Activated CD4-positive, alpha-beta T cell treated with anti-CD3 and anti-CD28 coated beads, Interleukin-2, amount 50 U/mL, for 4 hours (primary cell): ENCODE data around the gene PRCP.
"Not testable (repeated sequence)": the region's sequence is repeated elsewhere in the genome, so short reads cannot be mapped to it uniquely, and the experiment has no call there.

ENCODE experiments used
- DNase-seq, 2 experiments: peaks; one replicate each; pipeline ENCODE4 v3.0.0-alpha.2; 2020

Gene PRCP

GRCh38 chr11:82900277-82901164 is at the start of gene PRCP:
Gene PRCP (minus strand): TSS chr11:82900430. CDS start chr11:82900402, 28 bp downstream.
- DNase-seq: peak; percentile 91

- no peak for DNase-seq
Observed at GRCh38 chr11:82949352-82949751, 49.1 kb upstream of the PRCP start.

GRCh38 chr11:82945682-82946081 is 45.5 kb upstream of the PRCP start:
- no peak for DNase-seq

- not testable (repeated sequence) for DNase-seq
Observed at GRCh38 chr11:82945041-82945440, 44.8 kb upstream of the PRCP start.

GRCh38 chr11:82944198-82944597 is 44.0 kb upstream of the PRCP start:
- no peak for DNase-seq

GRCh38 chr11:82943430-82943829 is 43.2 kb upstream of the PRCP start:
- DNase-seq: not testable (repeated sequence)

GRCh38 chr11:82942376-82942775 is 42.1 kb upstream of the PRCP start:
- no peak for DNase-seq

GRCh38 chr11:82939456-82939855 is 39.2 kb upstream of the PRCP start:
- DNase-seq: no peak

GRCh38 chr11:82937554-82937953 is 37.3 kb upstream of the PRCP start:
- DNase-seq: no peak

GRCh38 chr11:82936261-82936660 is 36.0 kb upstream of the PRCP start:
- DNase-seq: no peak

GRCh38 chr11:82932564-82932963 is 32.3 kb upstream of the PRCP start:
- no peak for DNase-seq

GRCh38 chr11:82930734-82931133 is 30.5 kb upstream of the PRCP start:
- no peak for DNase-seq

GRCh38 chr11:82930229-82930628 is 30.0 kb upstream of the PRCP start:
- no peak for DNase-seq

GRCh38 chr11:82929121-82929520 is 28.9 kb upstream of the PRCP start:
- DNase-seq: no peak

- DNase-seq: peak in 1 of 2 experiments; percentile 2
Observed at GRCh38 chr11:82927264-82927880, 27.1 kb upstream of the PRCP start.

- no peak for DNase-seq
Observed at GRCh38 chr11:82924522-82925224, 24.4 kb upstream of the PRCP start.

- not testable (repeated sequence) for DNase-seq
Observed at GRCh38 chr11:82922396-82923173, 22.4 kb upstream of the PRCP start.

- not testable (repeated sequence) for DNase-seq
Observed at GRCh38 chr11:82920227-82920626, 20.0 kb upstream of the PRCP start.

- not testable (repeated sequence) for DNase-seq
Observed at GRCh38 chr11:82919786-82920185, 19.6 kb upstream of the PRCP start.

- DNase-seq: no peak
Observed at GRCh38 chr11:82909015-82909640, 8.9 kb upstream of the PRCP start.

- no peak for DNase-seq
Observed at GRCh38 chr11:82908311-82908710, 8.1 kb upstream of the PRCP start.

GRCh38 chr11:82907371-82907770 is 7.1 kb upstream of the PRCP start:
- no peak for DNase-seq
